NB4 (cell line): ENCODE data around the gene KLK14.

ENCODE experiments used
- MYC ChIP-seq: IDR thresholded peaks from 2 replicates; pipeline ENCODE4 v1.6.1; 2011; ENCODE audit warnings: low read depth, low read length
- POLR2A ChIP-seq: IDR thresholded peaks from 2 replicates; pipeline ENCODE4 v1.6.1; 2011; ENCODE audit warnings: mild to moderate bottlenecking; ENCODE audit not compliant: insufficient read length; ENCODE audit errors: extremely low read depth
- TF ChIP-seq, protein P1 (sequence below): IDR thresholded peaks from 2 replicates; pipeline ENCODE4 v1.6.1; 2011; ENCODE audit warnings: low read depth, low read length
- TF ChIP-seq, protein P2 (sequence below): IDR thresholded peaks from one replicate; pipeline ENCODE4 v1.5.1; 2012; ENCODE audit warnings: low read depth, low read length

DNA sequence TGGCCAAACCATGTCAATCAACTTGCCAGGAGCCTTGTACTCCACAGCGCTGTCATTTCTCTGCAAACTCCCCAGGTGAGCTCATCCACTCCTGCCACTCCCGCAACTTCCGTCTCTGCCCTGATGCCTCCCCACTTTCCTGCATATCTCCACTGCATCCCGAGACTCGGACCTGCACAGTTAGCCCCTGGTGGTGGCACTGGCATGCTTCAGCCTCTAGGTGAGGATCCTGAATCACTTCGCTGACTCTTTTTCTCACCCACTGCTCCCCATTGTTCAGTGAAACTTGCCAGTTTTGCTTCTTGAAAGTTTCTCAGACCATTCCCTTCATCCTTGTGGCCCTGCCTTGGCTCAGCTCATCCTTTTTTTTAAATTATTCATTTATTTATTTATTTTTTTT, 28.9 kb upstream of the KLK14 start:
- TF ChIP-seq, protein P1, sequence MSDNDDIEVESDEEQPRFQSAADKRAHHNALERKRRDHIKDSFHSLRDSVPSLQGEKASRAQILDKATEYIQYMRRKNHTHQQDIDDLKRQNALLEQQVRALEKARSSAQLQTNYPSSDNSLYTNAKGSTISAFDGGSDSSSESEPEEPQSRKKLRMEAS: no peak
- TF ChIP-seq, protein P2, sequence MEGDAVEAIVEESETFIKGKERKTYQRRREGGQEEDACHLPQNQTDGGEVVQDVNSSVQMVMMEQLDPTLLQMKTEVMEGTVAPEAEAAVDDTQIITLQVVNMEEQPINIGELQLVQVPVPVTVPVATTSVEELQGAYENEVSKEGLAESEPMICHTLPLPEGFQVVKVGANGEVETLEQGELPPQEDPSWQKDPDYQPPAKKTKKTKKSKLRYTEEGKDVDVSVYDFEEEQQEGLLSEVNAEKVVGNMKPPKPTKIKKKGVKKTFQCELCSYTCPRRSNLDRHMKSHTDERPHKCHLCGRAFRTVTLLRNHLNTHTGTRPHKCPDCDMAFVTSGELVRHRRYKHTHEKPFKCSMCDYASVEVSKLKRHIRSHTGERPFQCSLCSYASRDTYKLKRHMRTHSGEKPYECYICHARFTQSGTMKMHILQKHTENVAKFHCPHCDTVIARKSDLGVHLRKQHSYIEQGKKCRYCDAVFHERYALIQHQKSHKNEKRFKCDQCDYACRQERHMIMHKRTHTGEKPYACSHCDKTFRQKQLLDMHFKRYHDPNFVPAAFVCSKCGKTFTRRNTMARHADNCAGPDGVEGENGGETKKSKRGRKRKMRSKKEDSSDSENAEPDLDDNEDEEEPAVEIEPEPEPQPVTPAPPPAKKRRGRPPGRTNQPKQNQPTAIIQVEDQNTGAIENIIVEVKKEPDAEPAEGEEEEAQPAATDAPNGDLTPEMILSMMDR: peak; percentile 43
- TF ChIP-seq MYC (no peak), POLR2A (no peak)
